RWPE2 (cell line): Measurements from ENCODE around the gene SLA2.
A peak's percentile ranks its signal among the peaks of the same experiment; 100 is the strongest.
"Not testable (repeated sequence)": the region's sequence is repeated elsewhere in the genome, so short reads cannot be mapped to it uniquely, and the experiment has no call there.

ENCODE experiments used
- ATAC-seq: fragments of 200-7000 bp; cut with Tn5 transposase; 3 replicates; pipeline ENCODE4 v1.9.1; 2021; ENCODE audit warnings: low read depth
- DNase-seq: peaks from one replicate; pipeline ENCODE4 v3.0.0-alpha.2; 2020; ENCODE audit warnings: low spot score
- H3K27ac ChIP-seq: fragments of 450-650 bp; 2 replicates; pipeline ENCODE4 v1.5.1; 2017; ENCODE audit warnings: mild to moderate bottlenecking; ENCODE audit not compliant: poor library complexity, severe bottlenecking
- H3K27me3 ChIP-seq: fragments of 250-450 bp; sonication (Bioruptor Pico); 2 replicates; pipeline ENCODE4 v1.5.1; 2021; ENCODE audit warnings: mild to moderate bottlenecking, moderate library complexity; ENCODE audit not compliant: insufficient read depth, poor library complexity, severe bottlenecking
- H3K36me3 ChIP-seq: fragments of 250-450 bp; sonication (Bioruptor Pico); 2 replicates; pipeline ENCODE4 v1.5.1; 2020; ENCODE audit warnings: low read depth, mild to moderate bottlenecking, moderate library complexity
- H3K4me1 ChIP-seq: fragments of 250-450 bp; sonication (Bioruptor Pico); 2 replicates; pipeline ENCODE4 v1.5.1; 2021; ENCODE audit warnings: mild to moderate bottlenecking, moderate library complexity; ENCODE audit not compliant: insufficient read depth, poor library complexity, severe bottlenecking
- H3K4me3 ChIP-seq: fragments of 250-450 bp; sonication (Bioruptor Pico); 2 replicates; pipeline ENCODE4 v1.5.1; 2021; ENCODE audit warnings: mild to moderate bottlenecking, moderate library complexity; ENCODE audit not compliant: severe bottlenecking
- H3K9me3 ChIP-seq: fragments of 250-450 bp; sonication (Bioruptor Pico); 2 replicates; pipeline ENCODE4 v1.5.1; 2021; ENCODE audit warnings: mild to moderate bottlenecking, moderate library complexity; ENCODE audit not compliant: severe bottlenecking
- TF ChIP-seq, protein P1 (sequence below): fragments of 450-650 bp; IDR thresholded peaks from one replicate; pipeline ENCODE4 v1.5.1; 2017; ENCODE audit warnings: mild to moderate bottlenecking, moderate library complexity; ENCODE audit not compliant: poor library complexity, severe bottlenecking

The SLA2 gene

DNA sequence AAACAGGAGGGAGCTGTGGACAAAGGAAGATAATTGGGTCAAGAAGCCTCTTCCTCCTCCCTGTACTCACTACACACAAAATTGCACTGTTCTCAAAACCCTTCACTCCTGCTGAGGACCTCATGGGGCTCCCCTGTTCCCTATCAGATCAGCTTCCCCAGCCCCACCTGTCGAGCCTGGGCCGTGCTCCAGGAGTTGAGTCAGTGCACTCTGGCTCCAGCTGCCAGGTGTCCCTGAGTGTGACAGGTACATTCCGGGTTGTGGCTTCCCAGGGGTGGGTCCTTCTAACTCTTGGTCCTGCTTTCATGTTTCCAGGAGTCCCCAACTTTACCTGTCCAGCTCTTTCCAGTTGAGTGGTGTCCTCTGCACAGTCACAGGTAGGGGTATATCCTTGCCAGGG is 32.0 kb downstream of the SLA2 start:
- ATAC-seq (peak; percentile 32), DNase-seq (peak; percentile 82)
- Histone ChIP-seq H3K27ac (no peak overlapping the region), H3K4me3 (no peak overlapping the region), H3K36me3 (peaks cover 52% of the 10 kb centered on the region), H3K4me1 (no peaks in the 10 kb centered on the region), H3K9me3 (no peaks in the 10 kb centered on the region), H3K27me3 (no peaks in the 10 kb centered on the region)
- TF ChIP-seq, protein P1, sequence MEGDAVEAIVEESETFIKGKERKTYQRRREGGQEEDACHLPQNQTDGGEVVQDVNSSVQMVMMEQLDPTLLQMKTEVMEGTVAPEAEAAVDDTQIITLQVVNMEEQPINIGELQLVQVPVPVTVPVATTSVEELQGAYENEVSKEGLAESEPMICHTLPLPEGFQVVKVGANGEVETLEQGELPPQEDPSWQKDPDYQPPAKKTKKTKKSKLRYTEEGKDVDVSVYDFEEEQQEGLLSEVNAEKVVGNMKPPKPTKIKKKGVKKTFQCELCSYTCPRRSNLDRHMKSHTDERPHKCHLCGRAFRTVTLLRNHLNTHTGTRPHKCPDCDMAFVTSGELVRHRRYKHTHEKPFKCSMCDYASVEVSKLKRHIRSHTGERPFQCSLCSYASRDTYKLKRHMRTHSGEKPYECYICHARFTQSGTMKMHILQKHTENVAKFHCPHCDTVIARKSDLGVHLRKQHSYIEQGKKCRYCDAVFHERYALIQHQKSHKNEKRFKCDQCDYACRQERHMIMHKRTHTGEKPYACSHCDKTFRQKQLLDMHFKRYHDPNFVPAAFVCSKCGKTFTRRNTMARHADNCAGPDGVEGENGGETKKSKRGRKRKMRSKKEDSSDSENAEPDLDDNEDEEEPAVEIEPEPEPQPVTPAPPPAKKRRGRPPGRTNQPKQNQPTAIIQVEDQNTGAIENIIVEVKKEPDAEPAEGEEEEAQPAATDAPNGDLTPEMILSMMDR: no peak

DNA sequence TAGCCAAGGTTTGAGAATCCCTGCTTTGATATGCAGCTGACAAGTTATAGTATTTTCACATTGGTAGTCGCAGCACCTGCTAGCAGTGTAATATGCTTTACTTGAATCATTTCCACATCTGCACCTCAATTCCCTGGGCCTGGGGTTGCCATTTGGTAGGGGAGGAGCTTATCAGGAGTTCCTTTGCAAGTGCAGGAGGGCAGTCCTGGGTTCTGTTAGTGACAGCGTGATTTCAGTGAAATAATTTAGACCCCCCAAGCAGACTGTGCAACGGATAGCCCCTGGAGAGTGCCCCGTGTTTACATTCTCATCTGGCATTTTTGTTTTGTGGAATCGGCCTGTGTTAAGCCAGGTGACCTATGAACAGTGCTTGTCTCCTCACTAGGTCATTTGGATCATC is 34.4 kb downstream of the SLA2 start:
- H3K9me3 ChIP-seq: no peaks in the 10 kb centered on the region
- no peaks in the 10 kb centered on the region for H3K27me3 ChIP-seq
- ATAC-seq (no peak), DNase-seq (no peak)
- H3K4me1 ChIP-seq: peaks cover 10% of the 10 kb centered on the region
- H3K4me3 ChIP-seq: no peak overlapping the region
- TF ChIP-seq, protein P1: no peak
- peaks cover 69% of the 10 kb centered on the region for H3K36me3 ChIP-seq
- H3K27ac ChIP-seq: no peak overlapping the region

DNA sequence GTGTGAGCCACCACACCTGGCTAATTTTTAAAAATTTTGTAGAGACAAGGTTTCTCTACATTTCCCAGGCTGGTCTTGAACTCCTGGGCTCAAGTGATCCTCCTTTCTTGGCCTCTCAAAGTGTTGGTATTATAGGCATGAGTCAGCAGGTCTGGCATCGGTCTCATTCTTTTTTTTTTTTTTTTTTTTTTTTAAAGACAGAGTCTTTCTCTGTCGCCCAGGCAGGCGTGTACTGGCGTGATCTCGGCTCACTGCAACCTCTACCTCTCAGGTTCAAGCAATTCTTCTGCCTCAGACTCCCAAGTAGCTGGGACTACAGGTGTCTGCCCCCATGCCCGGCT is 37.6 kb downstream of the SLA2 start:
- not testable (repeated sequence) for H3K27me3 ChIP-seq, H3K9me3 ChIP-seq, ATAC-seq, DNase-seq, H3K4me3 ChIP-seq
- Histone ChIP-seq H3K36me3 (peaks cover 61% of the 10 kb centered on the region), H3K4me1 (peaks cover 14% of the 10 kb centered on the region), H3K27ac (peak overlapping the region; percentile 51)

DNA sequence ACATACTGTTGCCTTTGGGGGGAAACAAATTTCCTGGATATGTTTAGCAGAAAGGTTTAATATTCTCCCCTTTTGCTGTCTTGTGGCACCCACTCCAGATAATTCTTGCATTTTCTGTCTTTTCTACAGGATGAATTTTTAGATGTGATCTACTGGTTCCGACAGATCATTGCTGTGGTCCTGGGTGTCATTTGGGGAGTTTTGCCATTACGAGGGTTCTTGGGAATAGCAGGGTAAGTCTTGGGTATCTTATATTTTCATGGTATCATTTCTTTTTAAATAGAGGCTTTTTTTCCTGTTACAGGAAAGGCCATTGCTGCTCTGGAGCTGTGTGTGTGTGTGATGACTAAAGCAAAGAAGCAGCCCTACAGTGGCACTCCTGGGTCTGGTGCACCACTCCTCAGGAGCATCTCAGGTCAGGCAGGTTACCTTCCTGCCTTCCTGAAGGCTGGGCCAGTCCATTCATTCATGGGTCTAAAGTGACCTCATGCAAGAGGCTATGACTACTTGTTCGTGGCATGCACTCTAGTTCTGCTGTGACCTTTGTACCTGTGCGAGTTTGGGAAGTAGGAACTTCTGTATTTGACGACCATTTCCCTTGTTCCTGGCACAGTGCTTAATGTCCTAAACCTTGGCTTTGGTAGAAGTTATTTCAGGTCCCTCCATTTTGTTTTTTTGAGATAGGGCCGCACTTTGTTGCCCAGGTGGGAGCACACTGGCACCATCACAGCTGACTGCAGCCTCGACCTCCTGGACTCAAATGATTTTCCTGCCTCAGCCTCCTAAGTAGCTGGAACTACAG is 38.2 kb downstream of the SLA2 start:
- Histone ChIP-seq H3K36me3 (peaks cover 56% of the 10 kb centered on the region), H3K27me3 (no peaks in the 10 kb centered on the region), H3K9me3 (no peaks in the 10 kb centered on the region), H3K4me3 (no peak overlapping the region), H3K27ac (peak overlapping the region; percentile 51), H3K4me1 (peaks cover 14% of the 10 kb centered on the region)
- DNase-seq (no peak), ATAC-seq (no peak)
- TF ChIP-seq, protein P1: no peak

DNA sequence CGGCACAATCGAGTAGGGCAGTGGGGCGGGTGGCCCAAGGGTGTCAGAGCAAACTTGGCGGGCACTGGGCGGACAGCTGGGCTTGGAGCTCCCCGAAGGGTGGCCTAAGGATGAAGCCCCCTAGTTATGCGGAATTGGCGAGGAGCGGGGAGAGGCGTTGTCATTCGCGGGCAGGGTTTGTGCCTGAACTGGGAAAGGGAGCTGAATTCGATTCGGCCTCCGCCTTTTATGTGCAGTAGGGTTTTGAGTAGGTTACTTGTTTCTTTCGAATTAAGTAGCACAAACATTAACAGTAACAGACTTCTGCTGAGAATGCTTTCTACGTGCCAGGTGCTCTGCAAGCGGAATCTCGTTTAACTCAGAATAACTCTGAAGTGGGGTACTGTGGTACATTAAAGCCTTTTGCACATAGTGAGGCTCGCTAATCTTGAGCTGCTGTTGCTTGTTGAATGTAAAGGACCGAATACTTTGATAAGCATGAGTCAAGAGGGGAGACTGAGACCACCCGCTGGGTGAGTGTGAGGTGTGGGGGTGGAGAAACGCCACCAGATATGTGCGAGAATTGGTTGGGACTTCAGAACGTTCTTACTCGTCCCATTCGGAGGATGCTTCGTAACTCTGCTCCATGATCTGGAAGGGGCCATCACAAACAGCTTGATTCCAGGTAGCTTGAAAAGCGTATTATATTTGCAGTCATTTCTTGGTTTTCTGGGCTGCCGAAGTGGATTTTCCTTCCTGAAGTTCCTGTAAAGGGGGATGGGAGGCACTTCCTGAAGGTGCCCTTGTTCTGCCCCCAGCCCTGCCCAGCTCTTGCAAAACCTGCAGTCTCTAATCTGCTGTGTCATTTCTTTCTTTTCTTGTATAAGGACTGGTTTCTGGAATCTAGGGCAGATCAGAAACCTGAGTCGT is 39.6 kb downstream of the SLA2 start:
- no peak for ATAC-seq

More for the DNA sequence above, 39.6 kb downstream of the SLA2 start:
- TF ChIP-seq, protein P1: no peak
- H3K27ac ChIP-seq: peak overlapping the region; percentile 51
- DNase-seq: no peak
- no peaks in the 10 kb centered on the region for H3K9me3 ChIP-seq
- H3K27me3 ChIP-seq: no peaks in the 10 kb centered on the region
- H3K36me3 ChIP-seq: peaks cover 42% of the 10 kb centered on the region
- H3K4me3 ChIP-seq: peak overlapping the region; percentile 69
- H3K4me1 ChIP-seq: peaks cover 14% of the 10 kb centered on the region
